HEK293 (cell line): ENCODE results near the gene OPA1.

ENCODE experiments used
- IKZF3 ChIP-seq: fragments of 450-650 bp; IDR thresholded peaks from 2 replicates; pipeline ENCODE4 v1.5.0; 2018; ENCODE audit warnings: missing biosample characterization, mild to moderate bottlenecking, missing genetic modification characterization, moderate library complexity
- KLF1 ChIP-seq: fragments of 450-650 bp; formaldehyde crosslinking; IDR thresholded peaks from 2 replicates; pipeline ENCODE4 v1.5.1; 2016; ENCODE audit warnings: missing biosample characterization, missing genetic modification characterization
- MYNN ChIP-seq: fragments of 450-650 bp; formaldehyde crosslinking; IDR thresholded peaks from 2 replicates; pipeline ENCODE4 v1.5.1; 2016; ENCODE audit warnings: missing biosample characterization, missing genetic modification characterization, borderline replicate concordance
- SALL2 ChIP-seq: fragments of 450-650 bp; formaldehyde crosslinking; IDR thresholded peaks from 2 replicates; pipeline ENCODE4 v1.5.0; 2017; ENCODE audit warnings: missing biosample characterization, mild to moderate bottlenecking, missing genetic modification characterization, borderline replicate concordance
- WT1 ChIP-seq: fragments of 450-650 bp; formaldehyde crosslinking; IDR thresholded peaks from 2 replicates; pipeline ENCODE4 v1.5.1; 2016; ENCODE audit warnings: missing biosample characterization, missing genetic modification characterization
- ZEB2 ChIP-seq: fragments of 450-650 bp; formaldehyde crosslinking; IDR thresholded peaks from 2 replicates; pipeline ENCODE4 v1.5.1; 2016; ENCODE audit warnings: missing biosample characterization, missing genetic modification characterization
- ZFP41 ChIP-seq: fragments of 450-650 bp; formaldehyde crosslinking; IDR thresholded peaks from 2 replicates; pipeline ENCODE4 v1.5.1; 2016; ENCODE audit warnings: missing biosample characterization, missing genetic modification characterization, borderline replicate concordance
- ZIC2 ChIP-seq: fragments of 450-650 bp; formaldehyde crosslinking; IDR thresholded peaks from 2 replicates; pipeline ENCODE4 v1.5.1; 2016; ENCODE audit warnings: missing biosample characterization, missing genetic modification characterization
- ZNF114 ChIP-seq: fragments of 450-650 bp; formaldehyde crosslinking; IDR thresholded peaks from 2 replicates; pipeline ENCODE4 v1.5.0; 2017; ENCODE audit warnings: missing biosample characterization, missing genetic modification characterization
- ZNF16 ChIP-seq: fragments of 450-650 bp; formaldehyde crosslinking; IDR thresholded peaks from 2 replicates; pipeline ENCODE4 v1.5.1; 2016; ENCODE audit warnings: low read depth, missing biosample characterization, missing genetic modification characterization
- ZNF292 ChIP-seq: fragments of 450-650 bp; formaldehyde crosslinking; IDR thresholded peaks from 2 replicates; pipeline ENCODE4 v1.5.1; 2016; ENCODE audit warnings: low read depth, missing biosample characterization, missing genetic modification characterization, borderline replicate concordance
- ZNF302 ChIP-seq: fragments of 450-650 bp; formaldehyde crosslinking; IDR thresholded peaks from 2 replicates; pipeline ENCODE4 v1.5.1; 2016; ENCODE audit warnings: missing biosample characterization, missing genetic modification characterization, low read depth
- ZNF335 ChIP-seq: fragments of 450-650 bp; formaldehyde crosslinking; conservative IDR thresholded peaks from 2 replicates; pipeline ENCODE4 v1.5.1; 2016; ENCODE audit warnings: missing biosample characterization, missing genetic modification characterization
- ZNF341 ChIP-seq: fragments of 450-650 bp; formaldehyde crosslinking; IDR thresholded peaks from 2 replicates; pipeline ENCODE4; 2016; ENCODE audit warnings: low read depth, missing biosample characterization, missing genetic modification characterization
- ZNF354C ChIP-seq: fragments of 450-650 bp; formaldehyde crosslinking; IDR thresholded peaks from 2 replicates; pipeline ENCODE4 v1.5.1; 2016; ENCODE audit warnings: missing biosample characterization, missing genetic modification characterization, low read depth, borderline replicate concordance
- ZNF473 ChIP-seq: fragments of 450-650 bp; formaldehyde crosslinking; IDR thresholded peaks from 2 replicates; pipeline ENCODE4 v1.5.1; 2017; ENCODE audit warnings: missing biosample characterization, missing genetic modification characterization
- ZNF610 ChIP-seq: fragments of 450-650 bp; formaldehyde crosslinking; IDR thresholded peaks from 2 replicates; pipeline ENCODE4 v1.5.1; 2016; ENCODE audit warnings: missing biosample characterization, missing genetic modification characterization, borderline replicate concordance
- ZNF701 ChIP-seq: fragments of 450-650 bp; formaldehyde crosslinking; IDR thresholded peaks from 2 replicates; pipeline ENCODE4 v1.5.1; 2016; ENCODE audit warnings: missing biosample characterization, missing genetic modification characterization
- ZNF707 ChIP-seq: fragments of 450-650 bp; formaldehyde crosslinking; IDR thresholded peaks from 2 replicates; pipeline ENCODE4 v1.5.1; 2016; ENCODE audit warnings: missing biosample characterization, missing genetic modification characterization
- TF ChIP-seq, protein P1 (sequence below): IDR thresholded peaks from 2 replicates; pipeline ENCODE4 v1.6.1; 2011; ENCODE audit warnings: mild to moderate bottlenecking, low read depth, low read length, borderline replicate concordance
- TF ChIP-seq, protein P2 (sequence below): fragments of 450-650 bp; formaldehyde crosslinking; IDR thresholded peaks from 2 replicates; pipeline ENCODE4 v1.5.1; 2016; ENCODE audit warnings: missing biosample characterization, missing genetic modification characterization
- TF ChIP-seq, protein P3 (sequence below): fragments of 450-650 bp; formaldehyde crosslinking; IDR thresholded peaks from 2 replicates; pipeline ENCODE4 v1.5.1; 2017; ENCODE audit warnings: missing biosample characterization, missing genetic modification characterization
- TF ChIP-seq, protein P4 (sequence below): fragments of 450-650 bp; IDR thresholded peaks from 2 replicates; pipeline ENCODE4 v1.5.1; 2018; ENCODE audit warnings: missing biosample characterization, missing genetic modification characterization
- TF ChIP-seq, protein P5 (sequence below): fragments of 450-650 bp; formaldehyde crosslinking; IDR thresholded peaks from 2 replicates; pipeline ENCODE4 v1.5.1; 2017; ENCODE audit warnings: missing biosample characterization, missing genetic modification characterization
- TF ChIP-seq, protein P6 (sequence below): fragments of 450-650 bp; formaldehyde crosslinking; conservative IDR thresholded peaks from 2 replicates; pipeline ENCODE4 v1.5.1; 2016; ENCODE audit warnings: low read depth, missing biosample characterization, missing genetic modification characterization

Gene OPA1

DNA sequence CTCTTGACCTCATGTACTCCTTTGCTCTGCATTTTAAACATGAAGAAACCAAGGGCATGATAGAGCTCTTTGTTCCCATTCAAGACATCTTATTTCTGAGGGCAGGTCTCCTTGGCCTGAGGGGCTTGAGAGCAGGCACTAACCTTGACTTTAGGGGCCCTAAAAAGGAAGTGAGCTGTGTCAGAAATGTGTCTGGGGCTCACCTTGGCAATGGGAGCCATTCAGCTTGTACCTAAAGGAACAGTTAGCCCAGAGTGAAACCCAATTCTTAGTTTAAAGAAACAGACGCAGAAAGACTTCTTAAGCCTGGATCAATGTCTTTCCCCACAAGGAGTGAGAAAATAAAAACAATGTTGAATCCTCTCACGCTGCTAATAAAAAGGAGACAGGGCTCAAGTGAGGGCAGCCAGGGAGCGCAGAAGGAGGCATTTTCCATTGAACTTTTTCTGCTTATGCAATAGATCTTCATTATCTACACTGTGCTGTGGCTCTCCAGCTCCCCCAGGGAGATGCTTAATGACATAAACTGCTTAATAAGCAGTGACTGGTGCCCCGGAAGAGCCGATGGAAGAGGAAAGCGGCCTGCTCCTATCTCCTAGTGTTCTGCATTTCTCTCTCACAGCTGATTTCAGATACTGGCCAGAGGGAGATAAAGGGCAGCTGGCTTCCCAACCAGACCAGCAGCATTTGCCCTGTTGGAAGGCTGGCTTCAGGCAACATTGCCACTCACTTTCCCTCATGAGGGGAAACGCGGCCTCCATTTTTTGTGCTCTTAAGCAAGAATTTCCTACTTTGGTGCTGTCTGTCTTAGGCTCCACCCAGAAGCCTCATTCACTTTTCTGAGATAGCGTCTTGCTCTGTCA, 152.0 kb downstream of the OPA1 start (continued):
- TF ChIP-seq, protein P1, sequence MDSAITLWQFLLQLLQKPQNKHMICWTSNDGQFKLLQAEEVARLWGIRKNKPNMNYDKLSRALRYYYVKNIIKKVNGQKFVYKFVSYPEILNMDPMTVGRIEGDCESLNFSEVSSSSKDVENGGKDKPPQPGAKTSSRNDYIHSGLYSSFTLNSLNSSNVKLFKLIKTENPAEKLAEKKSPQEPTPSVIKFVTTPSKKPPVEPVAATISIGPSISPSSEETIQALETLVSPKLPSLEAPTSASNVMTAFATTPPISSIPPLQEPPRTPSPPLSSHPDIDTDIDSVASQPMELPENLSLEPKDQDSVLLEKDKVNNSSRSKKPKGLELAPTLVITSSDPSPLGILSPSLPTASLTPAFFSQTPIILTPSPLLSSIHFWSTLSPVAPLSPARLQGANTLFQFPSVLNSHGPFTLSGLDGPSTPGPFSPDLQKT, result no peak
- no peak for TF ChIP-seq ZNF610 (tag by site-specific recombination)
- TF ChIP-seq MYNN, result no peak
- TF ChIP-seq, protein P2, sequence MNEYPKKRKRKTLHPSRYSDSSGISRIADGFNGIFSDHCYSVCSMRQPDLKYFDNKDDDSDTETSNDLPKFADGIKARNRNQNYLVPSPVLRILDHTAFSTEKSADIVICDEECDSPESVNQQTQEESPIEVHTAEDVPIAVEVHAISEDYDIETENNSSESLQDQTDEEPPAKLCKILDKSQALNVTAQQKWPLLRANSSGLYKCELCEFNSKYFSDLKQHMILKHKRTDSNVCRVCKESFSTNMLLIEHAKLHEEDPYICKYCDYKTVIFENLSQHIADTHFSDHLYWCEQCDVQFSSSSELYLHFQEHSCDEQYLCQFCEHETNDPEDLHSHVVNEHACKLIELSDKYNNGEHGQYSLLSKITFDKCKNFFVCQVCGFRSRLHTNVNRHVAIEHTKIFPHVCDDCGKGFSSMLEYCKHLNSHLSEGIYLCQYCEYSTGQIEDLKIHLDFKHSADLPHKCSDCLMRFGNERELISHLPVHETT (tag by site-specific recombination), result no peak
- TF ChIP-seq IKZF3 (tag by site-specific recombination), result 0 out of 2 replicates have a peak, but pooled peaks have one; percentile 15
- TF ChIP-seq, protein P3, sequence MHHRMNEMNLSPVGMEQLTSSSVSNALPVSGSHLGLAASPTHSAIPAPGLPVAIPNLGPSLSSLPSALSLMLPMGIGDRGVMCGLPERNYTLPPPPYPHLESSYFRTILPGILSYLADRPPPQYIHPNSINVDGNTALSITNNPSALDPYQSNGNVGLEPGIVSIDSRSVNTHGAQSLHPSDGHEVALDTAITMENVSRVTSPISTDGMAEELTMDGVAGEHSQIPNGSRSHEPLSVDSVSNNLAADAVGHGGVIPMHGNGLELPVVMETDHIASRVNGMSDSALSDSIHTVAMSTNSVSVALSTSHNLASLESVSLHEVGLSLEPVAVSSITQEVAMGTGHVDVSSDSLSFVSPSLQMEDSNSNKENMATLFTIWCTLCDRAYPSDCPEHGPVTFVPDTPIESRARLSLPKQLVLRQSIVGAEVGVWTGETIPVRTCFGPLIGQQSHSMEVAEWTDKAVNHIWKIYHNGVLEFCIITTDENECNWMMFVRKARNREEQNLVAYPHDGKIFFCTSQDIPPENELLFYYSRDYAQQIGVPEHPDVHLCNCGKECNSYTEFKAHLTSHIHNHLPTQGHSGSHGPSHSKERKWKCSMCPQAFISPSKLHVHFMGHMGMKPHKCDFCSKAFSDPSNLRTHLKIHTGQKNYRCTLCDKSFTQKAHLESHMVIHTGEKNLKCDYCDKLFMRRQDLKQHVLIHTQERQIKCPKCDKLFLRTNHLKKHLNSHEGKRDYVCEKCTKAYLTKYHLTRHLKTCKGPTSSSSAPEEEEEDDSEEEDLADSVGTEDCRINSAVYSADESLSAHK (tag by site-specific recombination), result no peak
- no peak for TF ChIP-seq ZNF701 (tag by site-specific recombination)
- no peak for TF ChIP-seq ZNF114 (tag by site-specific recombination)
- TF ChIP-seq ZNF354C (tag by site-specific recombination), result no peak
- 0 out of 2 replicates have a peak, but pooled peaks have one; percentile 19 for TF ChIP-seq ZEB2 (tag by site-specific recombination)
- no peak for TF ChIP-seq KLF1 (tag by site-specific recombination)
- TF ChIP-seq SALL2 (tag by site-specific recombination), result no peak
- TF ChIP-seq WT1, result no peak
- no peak for TF ChIP-seq ZNF292 (tag by site-specific recombination)
- TF ChIP-seq ZNF341, result peak; percentile 42; the same call in 1 of the 2 replicates
- TF ChIP-seq, protein P4, sequence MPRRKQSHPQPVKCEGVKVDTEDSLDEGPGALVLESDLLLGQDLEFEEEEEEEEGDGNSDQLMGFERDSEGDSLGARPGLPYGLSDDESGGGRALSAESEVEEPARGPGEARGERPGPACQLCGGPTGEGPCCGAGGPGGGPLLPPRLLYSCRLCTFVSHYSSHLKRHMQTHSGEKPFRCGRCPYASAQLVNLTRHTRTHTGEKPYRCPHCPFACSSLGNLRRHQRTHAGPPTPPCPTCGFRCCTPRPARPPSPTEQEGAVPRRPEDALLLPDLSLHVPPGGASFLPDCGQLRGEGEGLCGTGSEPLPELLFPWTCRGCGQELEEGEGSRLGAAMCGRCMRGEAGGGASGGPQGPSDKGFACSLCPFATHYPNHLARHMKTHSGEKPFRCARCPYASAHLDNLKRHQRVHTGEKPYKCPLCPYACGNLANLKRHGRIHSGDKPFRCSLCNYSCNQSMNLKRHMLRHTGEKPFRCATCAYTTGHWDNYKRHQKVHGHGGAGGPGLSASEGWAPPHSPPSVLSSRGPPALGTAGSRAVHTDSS (tag by site-specific recombination), result no peak
- no peak for TF ChIP-seq ZNF302 (tag by site-specific recombination)
- TF ChIP-seq ZNF16 (tag by site-specific recombination), result no peak
- TF ChIP-seq ZNF707 (tag by site-specific recombination), result no peak
- no peak for TF ChIP-seq ZNF335
- peak; percentile 52; the same call in 1 of the 2 replicates for TF ChIP-seq ZIC2 (tag by site-specific recombination)
- TF ChIP-seq ZNF473, result no peak
- TF ChIP-seq ZFP41 (tag by site-specific recombination), result no peak
- TF ChIP-seq, protein P5, sequence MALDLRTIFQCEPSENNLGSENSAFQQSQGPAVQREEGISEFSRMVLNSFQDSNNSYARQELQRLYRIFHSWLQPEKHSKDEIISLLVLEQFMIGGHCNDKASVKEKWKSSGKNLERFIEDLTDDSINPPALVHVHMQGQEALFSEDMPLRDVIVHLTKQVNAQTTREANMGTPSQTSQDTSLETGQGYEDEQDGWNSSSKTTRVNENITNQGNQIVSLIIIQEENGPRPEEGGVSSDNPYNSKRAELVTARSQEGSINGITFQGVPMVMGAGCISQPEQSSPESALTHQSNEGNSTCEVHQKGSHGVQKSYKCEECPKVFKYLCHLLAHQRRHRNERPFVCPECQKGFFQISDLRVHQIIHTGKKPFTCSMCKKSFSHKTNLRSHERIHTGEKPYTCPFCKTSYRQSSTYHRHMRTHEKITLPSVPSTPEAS (tag by site-specific recombination), result no peak
- TF ChIP-seq, protein P6, sequence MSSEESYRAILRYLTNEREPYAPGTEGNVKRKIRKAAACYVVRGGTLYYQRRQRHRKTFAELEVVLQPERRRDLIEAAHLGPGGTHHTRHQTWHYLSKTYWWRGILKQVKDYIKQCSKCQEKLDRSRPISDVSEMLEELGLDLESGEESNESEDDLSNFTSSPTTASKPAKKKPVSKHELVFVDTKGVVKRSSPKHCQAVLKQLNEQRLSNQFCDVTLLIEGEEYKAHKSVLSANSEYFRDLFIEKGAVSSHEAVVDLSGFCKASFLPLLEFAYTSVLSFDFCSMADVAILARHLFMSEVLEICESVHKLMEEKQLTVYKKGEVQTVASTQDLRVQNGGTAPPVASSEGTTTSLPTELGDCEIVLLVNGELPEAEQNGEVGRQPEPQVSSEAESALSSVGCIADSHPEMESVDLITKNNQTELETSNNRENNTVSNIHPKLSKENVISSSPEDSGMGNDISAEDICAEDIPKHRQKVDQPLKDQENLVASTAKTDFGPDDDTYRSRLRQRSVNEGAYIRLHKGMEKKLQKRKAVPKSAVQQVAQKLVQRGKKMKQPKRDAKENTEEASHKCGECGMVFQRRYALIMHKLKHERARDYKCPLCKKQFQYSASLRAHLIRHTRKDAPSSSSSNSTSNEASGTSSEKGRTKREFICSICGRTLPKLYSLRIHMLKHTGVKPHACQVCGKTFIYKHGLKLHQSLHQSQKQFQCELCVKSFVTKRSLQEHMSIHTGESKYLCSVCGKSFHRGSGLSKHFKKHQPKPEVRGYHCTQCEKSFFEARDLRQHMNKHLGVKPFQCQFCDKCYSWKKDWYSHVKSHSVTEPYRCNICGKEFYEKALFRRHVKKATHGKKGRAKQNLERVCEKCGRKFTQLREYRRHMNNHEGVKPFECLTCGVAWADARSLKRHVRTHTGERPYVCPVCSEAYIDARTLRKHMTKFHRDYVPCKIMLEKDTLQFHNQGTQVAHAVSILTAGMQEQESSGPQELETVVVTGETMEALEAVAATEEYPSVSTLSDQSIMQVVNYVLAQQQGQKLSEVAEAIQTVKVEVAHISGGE (tag by site-specific recombination), result no peak
